ENCODE measurements around the gene NQO1.
A peak's percentile ranks its signal among the peaks of the same experiment; 100 is the strongest.

NQO1 gene

DNA sequence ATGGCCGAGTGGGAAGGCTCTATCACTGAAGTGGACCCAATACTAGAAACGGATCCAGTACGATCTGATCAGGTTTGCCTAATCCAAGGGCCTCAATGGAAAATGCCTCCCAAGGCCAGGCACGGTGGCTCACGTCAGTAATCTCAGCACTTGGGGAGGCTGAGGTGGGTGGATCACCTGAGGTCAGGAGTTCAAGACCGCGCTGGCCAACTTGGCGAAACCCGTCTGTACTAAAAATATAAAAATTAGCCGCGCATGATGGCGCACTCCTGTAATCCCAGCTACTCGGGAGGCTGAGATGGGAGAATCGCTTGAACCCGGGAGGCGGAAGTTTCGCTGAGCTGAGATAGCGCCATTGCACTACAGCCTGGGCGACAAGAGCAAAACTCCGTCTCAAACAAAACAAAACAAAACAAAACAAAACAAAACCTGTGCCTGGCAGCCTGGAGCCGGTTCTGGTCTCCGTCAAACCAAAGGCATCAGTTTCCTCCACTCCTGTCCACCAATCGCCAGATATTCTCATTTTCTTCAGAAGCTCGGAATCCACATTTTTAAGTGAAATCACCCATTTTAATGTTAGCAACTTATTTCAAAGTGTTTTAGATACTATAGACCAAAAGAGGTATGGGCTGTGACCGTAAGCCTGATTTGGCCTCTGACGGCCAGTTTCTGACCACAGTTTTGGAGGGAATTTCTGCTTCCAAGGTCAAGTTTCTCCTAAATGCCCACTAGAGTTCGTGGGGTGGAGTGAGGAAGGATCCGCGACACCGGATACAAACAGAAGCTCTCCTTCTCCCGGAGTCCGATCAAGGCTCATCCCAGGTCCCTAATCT is 664 bp downstream of the NQO1 start:
- Histone ChIP-seq H3K4me2 (ENCODE audit: low read depth, low read length, poor library complexity, severe bottlenecking) (peak overlapping the region; percentile 90), H3K27me3 (ENCODE audit: insufficient read depth, low read length, poor library complexity, severe bottlenecking) (no peaks in the 10 kb centered on the region), H3K9ac (ENCODE audit: low read depth, low read length, poor library complexity, severe bottlenecking) (peak overlapping the region; percentile 76), H3F3A (ENCODE audit: low read depth) (no peaks in the 10 kb centered on the region), H3K9me3 (ENCODE audit: insufficient read depth, low read depth, low read length) (no peaks in the 10 kb centered on the region), H2AFZ (ENCODE audit: low read length) (peak overlapping the region; percentile 89), H3K9me2 (replicated peaks; ENCODE audit: low read depth, low read length) (no peaks in the 10 kb centered on the region), H4K20me1 (ENCODE audit: insufficient read depth, low read length, poor library complexity, severe bottlenecking) (no peaks in the 10 kb centered on the region), H3K79me2 (ENCODE audit: insufficient read depth, low read length) (no peaks in the 10 kb centered on the region), H3K4me1 (ENCODE audit: insufficient read depth, low read length, poor library complexity, severe bottlenecking) (peaks cover 21% of the 10 kb centered on the region), H3K4me3 (ENCODE audit: low read length, poor library complexity, severe bottlenecking) (peak overlapping the region; percentile 75), H3K36me3 (ENCODE audit: insufficient read depth, low read length) (no peaks in the 10 kb centered on the region)
- TF ChIP-seq, protein P1, sequence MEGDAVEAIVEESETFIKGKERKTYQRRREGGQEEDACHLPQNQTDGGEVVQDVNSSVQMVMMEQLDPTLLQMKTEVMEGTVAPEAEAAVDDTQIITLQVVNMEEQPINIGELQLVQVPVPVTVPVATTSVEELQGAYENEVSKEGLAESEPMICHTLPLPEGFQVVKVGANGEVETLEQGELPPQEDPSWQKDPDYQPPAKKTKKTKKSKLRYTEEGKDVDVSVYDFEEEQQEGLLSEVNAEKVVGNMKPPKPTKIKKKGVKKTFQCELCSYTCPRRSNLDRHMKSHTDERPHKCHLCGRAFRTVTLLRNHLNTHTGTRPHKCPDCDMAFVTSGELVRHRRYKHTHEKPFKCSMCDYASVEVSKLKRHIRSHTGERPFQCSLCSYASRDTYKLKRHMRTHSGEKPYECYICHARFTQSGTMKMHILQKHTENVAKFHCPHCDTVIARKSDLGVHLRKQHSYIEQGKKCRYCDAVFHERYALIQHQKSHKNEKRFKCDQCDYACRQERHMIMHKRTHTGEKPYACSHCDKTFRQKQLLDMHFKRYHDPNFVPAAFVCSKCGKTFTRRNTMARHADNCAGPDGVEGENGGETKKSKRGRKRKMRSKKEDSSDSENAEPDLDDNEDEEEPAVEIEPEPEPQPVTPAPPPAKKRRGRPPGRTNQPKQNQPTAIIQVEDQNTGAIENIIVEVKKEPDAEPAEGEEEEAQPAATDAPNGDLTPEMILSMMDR (conservative IDR thresholded peaks at IDR 0.05; ENCODE audit: low read length), result no peak
- no peak for TF ChIP-seq EZH2phosphoT487 (IDR thresholded peaks at IDR 0.05; ENCODE audit: borderline replicate concordance)

DNA sequence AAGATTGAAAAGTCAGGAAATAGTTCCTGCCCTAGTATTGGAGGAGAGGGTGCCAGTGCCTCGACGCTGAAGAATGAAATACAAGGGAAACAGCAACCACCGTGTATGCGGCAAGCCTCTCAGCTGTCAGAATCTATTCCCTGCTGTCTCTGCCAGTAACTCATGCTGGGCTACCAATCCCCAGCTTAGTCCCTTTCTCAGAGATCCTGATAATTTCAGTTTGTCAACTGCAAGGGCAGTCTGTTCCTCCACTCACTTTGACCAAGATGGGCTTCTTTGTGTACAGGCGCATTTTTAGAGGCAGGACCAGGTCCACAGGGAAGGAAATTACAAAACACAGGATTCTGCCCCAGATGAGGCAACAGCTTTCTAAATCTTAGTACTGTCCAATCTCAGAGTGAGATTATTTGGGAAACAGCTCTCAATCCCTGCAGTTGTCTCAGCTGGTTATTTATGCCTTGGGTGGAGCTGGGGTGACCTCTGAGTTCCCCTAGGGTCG is 1.3 kb downstream of the NQO1 start:
- no peak for TF ChIP-seq EZH2phosphoT487 (IDR thresholded peaks at IDR 0.05; ENCODE audit: borderline replicate concordance)
- TF ChIP-seq, protein P1 (conservative IDR thresholded peaks at IDR 0.05; ENCODE audit: low read length), result no peak
- Histone ChIP-seq H3K36me3 (ENCODE audit: insufficient read depth, low read length) (no peaks in the 10 kb centered on the region), H4K20me1 (ENCODE audit: insufficient read depth, low read length, poor library complexity, severe bottlenecking) (no peaks in the 10 kb centered on the region), H3K4me1 (ENCODE audit: insufficient read depth, low read length, poor library complexity, severe bottlenecking) (peaks cover 21% of the 10 kb centered on the region), H3K79me2 (ENCODE audit: insufficient read depth, low read length) (no peaks in the 10 kb centered on the region), H3K9me3 (ENCODE audit: insufficient read depth, low read depth, low read length) (no peaks in the 10 kb centered on the region), H3K9me2 (replicated peaks; ENCODE audit: low read depth, low read length) (no peaks in the 10 kb centered on the region), H3K9ac (ENCODE audit: low read depth, low read length, poor library complexity, severe bottlenecking) (no peak overlapping the region), H3F3A (ENCODE audit: low read depth) (no peaks in the 10 kb centered on the region), H3K27me3 (ENCODE audit: insufficient read depth, low read length, poor library complexity, severe bottlenecking) (no peaks in the 10 kb centered on the region), H3K4me2 (ENCODE audit: low read depth, low read length, poor library complexity, severe bottlenecking) (no peak overlapping the region), H3K4me3 (ENCODE audit: low read length, poor library complexity, severe bottlenecking) (no peak overlapping the region), H2AFZ (ENCODE audit: low read length) (no peak overlapping the region)

DNA sequence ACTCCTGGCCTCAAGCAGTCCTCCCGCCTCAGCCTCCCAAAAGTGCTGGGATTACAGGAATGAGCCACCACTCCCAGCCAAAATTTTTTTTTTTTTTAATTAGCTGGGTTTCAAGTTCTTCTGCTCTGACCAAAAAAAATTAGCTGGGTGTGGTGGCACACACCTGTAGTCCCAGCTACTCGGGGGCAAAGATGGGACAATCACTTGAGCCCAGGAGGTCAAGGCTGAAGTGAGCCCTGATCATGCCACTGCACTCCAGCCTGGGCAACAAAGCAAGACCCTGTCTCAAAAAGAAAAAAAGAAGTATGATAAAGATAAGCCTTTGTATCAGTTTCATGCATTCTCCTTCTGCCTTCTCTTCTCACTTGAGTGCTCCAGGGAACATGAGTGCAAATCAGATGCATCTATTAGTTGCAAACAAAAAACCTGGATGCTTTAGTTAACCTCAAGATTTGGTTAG is 1.9 kb downstream of the NQO1 start:
- no peaks in the 10 kb centered on the region for H3K9me3 ChIP-seq (ENCODE audit: insufficient read depth, low read depth, low read length)
- H3K9me2 ChIP-seq (replicated peaks; ENCODE audit: low read depth, low read length), result no peaks in the 10 kb centered on the region
- H3K4me2 ChIP-seq (ENCODE audit: low read depth, low read length, poor library complexity, severe bottlenecking), result no peak overlapping the region
- no peaks in the 10 kb centered on the region for H4K20me1 ChIP-seq (ENCODE audit: insufficient read depth, low read length, poor library complexity, severe bottlenecking)
- H3K27me3 ChIP-seq (ENCODE audit: insufficient read depth, low read length, poor library complexity, severe bottlenecking), result no peaks in the 10 kb centered on the region
- TF ChIP-seq EZH2phosphoT487 (IDR thresholded peaks at IDR 0.05; ENCODE audit: borderline replicate concordance), result no peak
- TF ChIP-seq, protein P1 (conservative IDR thresholded peaks at IDR 0.05; ENCODE audit: low read length), result no peak
- no peaks in the 10 kb centered on the region for H3F3A ChIP-seq (ENCODE audit: low read depth)
- no peaks in the 10 kb centered on the region for H3K79me2 ChIP-seq (ENCODE audit: insufficient read depth, low read length)
- H3K36me3 ChIP-seq (ENCODE audit: insufficient read depth, low read length), result no peaks in the 10 kb centered on the region
- no peak overlapping the region for H2AFZ ChIP-seq (ENCODE audit: low read length)
- peaks cover 21% of the 10 kb centered on the region for H3K4me1 ChIP-seq (ENCODE audit: insufficient read depth, low read length, poor library complexity, severe bottlenecking)
- no peak overlapping the region for H3K9ac ChIP-seq (ENCODE audit: low read depth, low read length, poor library complexity, severe bottlenecking)
- no peak overlapping the region for H3K4me3 ChIP-seq (ENCODE audit: low read length, poor library complexity, severe bottlenecking)
